IPS-11a (cell line): ENCODE data around the gene TSPAN18.

Experiments
- H3K4me3 ChIP-seq: one replicate; pipeline ENCODE4 v1.5.1; 2013; ENCODE audit warnings: low read depth, low read length, control low read depth

Gene TSPAN18

GRCh38 chr11:44793350-44794090 lies 66.8 kb downstream of the TSPAN18 start:
- no peak overlapping the region for H3K4me3 ChIP-seq

- no peak overlapping the region for H3K4me3 ChIP-seq
Measured at GRCh38 chr11:44795803-44796535, 69.2 kb downstream of the TSPAN18 start.

GRCh38 chr11:44797051-44797450 lies 70.3 kb downstream of the TSPAN18 start:
- H3K4me3 ChIP-seq, result no peak overlapping the region

GRCh38 chr11:44797886-44798606 lies 71.3 kb downstream of the TSPAN18 start:
- no peak overlapping the region for H3K4me3 ChIP-seq

- H3K4me3 ChIP-seq, result no peak overlapping the region
Measured at GRCh38 chr11:44798607-44798972, 71.8 kb downstream of the TSPAN18 start.

- H3K4me3 ChIP-seq, result no peak overlapping the region
Measured at GRCh38 chr11:44799012-44799411, 72.2 kb downstream of the TSPAN18 start.

- no peak overlapping the region for H3K4me3 ChIP-seq
Measured at GRCh38 chr11:44802347-44802746, 75.6 kb downstream of the TSPAN18 start.

- H3K4me3 ChIP-seq, result no peak overlapping the region
Measured at GRCh38 chr11:44803009-44803408, 76.2 kb downstream of the TSPAN18 start.

- no peak overlapping the region for H3K4me3 ChIP-seq
Measured at GRCh38 chr11:44804449-44805437, 78.0 kb downstream of the TSPAN18 start.

- H3K4me3 ChIP-seq, result no peak overlapping the region
Measured at GRCh38 chr11:44805596-44805995, 78.8 kb downstream of the TSPAN18 start.

GRCh38 chr11:44808053-44808753 lies 81.4 kb downstream of the TSPAN18 start:
- no peak overlapping the region for H3K4me3 ChIP-seq

GRCh38 chr11:44809283-44809682 lies 82.5 kb downstream of the TSPAN18 start:
- H3K4me3 ChIP-seq, result no peak overlapping the region

- no peak overlapping the region for H3K4me3 ChIP-seq
Measured at GRCh38 chr11:44811841-44812448, 85.2 kb downstream of the TSPAN18 start.

- H3K4me3 ChIP-seq, result no peak overlapping the region
Measured at GRCh38 chr11:44812971-44813370, 86.2 kb downstream of the TSPAN18 start.

GRCh38 chr11:44813401-44813800 lies 86.6 kb downstream of the TSPAN18 start:
- no peak overlapping the region for H3K4me3 ChIP-seq

GRCh38 chr11:44814881-44815592 lies 88.3 kb downstream of the TSPAN18 start:
- no peak overlapping the region for H3K4me3 ChIP-seq

GRCh38 chr11:44815917-44816456 lies 89.2 kb downstream of the TSPAN18 start:
- no peak overlapping the region for H3K4me3 ChIP-seq

GRCh38 chr11:44816761-44817160 lies 90.0 kb downstream of the TSPAN18 start:
- H3K4me3 ChIP-seq, result no peak overlapping the region
